ENCODE data around the gene MYO1F.
"Not testable (repeated sequence)": the region's sequence is repeated elsewhere in the genome, so short reads cannot be mapped to it uniquely, and the experiment has no call there.

The MYO1F gene

GRCh38 chr19:8514505-8515009 is 62.7 kb downstream of the MYO1F start:
- not testable (repeated sequence) for DNase-seq

- DNase-seq = peak; percentile 96
Observed at GRCh38 chr19:8513687-8514504, 63.3 kb downstream of the MYO1F start, which contains the start of gene ZNF414. ZNF414 (minus strand) TSS chr19:8514167; CDS start chr19:8514046, 121 bp downstream.

- DNase-seq = no peak
Observed at GRCh38 chr19:8513036-8513686, 64.1 kb downstream of the MYO1F start.

GRCh38 chr19:8512115-8512967 is 64.9 kb downstream of the MYO1F start:
- no peak for DNase-seq

- DNase-seq = no peak
Observed at GRCh38 chr19:8511573-8512101, 65.6 kb downstream of the MYO1F start.

- no peak for DNase-seq
Observed at GRCh38 chr19:8510589-8511115, 66.6 kb downstream of the MYO1F start.

- DNase-seq = no peak
Observed at GRCh38 chr19:8506402-8506957, 70.8 kb downstream of the MYO1F start.

GRCh38 chr19:8505680-8506401 is 71.4 kb downstream of the MYO1F start:
- DNase-seq = peak; percentile 81

GRCh38 chr19:8504919-8505318 is 72.3 kb downstream of the MYO1F start:
- DNase-seq = no peak

GRCh38 chr19:8504171-8504570 is 73.1 kb downstream of the MYO1F start:
- DNase-seq = no peak

- no peak for DNase-seq
Observed at GRCh38 chr19:8503510-8503909, 73.7 kb downstream of the MYO1F start.

- no peak for DNase-seq
Observed at GRCh38 chr19:8501981-8502380, 75.3 kb downstream of the MYO1F start.

GRCh38 chr19:8501516-8501915 is 75.7 kb downstream of the MYO1F start:
- no peak for DNase-seq

- no peak for DNase-seq
Observed at GRCh38 chr19:8500158-8500557, 77.1 kb downstream of the MYO1F start.

GRCh38 chr19:8499048-8499833 is 78.0 kb downstream of the MYO1F start:
- no peak for DNase-seq

GRCh38 chr19:8498295-8498694 is 78.9 kb downstream of the MYO1F start:
- DNase-seq = no peak

GRCh38 chr19:8494158-8494557 is 83.1 kb downstream of the MYO1F start:
- no peak for DNase-seq

GRCh38 chr19:8491574-8491973 is 85.7 kb downstream of the MYO1F start:
- DNase-seq = no peak

- DNase-seq = no peak
Observed at GRCh38 chr19:8490873-8491272, 86.4 kb downstream of the MYO1F start.

- no peak for DNase-seq
Observed at GRCh38 chr19:8490395-8490760, 86.9 kb downstream of the MYO1F start.

All from left hindlimb (tissue), 1 donor.